ENCODE data around the gene MBNL1. TPM values are rescaled to one million over a fixed set of nuclear protein-coding genes. Genes with fewer than 3 reads are reported as not detected.

The MBNL1 gene
- total and polyA plus RNA-seq, 4 donors = 17.1 to 110 (median 62.3) TPM

GRCh38 chr3:152448091-152448490, 179.4 kb downstream of the MBNL1 start:
- Histone ChIP-seq H3K27me3 (ENCODE audit: control insufficient read depth in 4 of 4, insufficient read depth in 4 of 4, low read length in 3 of 4) (no peaks in the 10 kb centered on the region), H3K27ac (ENCODE audit: low read depth in 1 of 2, low read length in 2 of 2) (no peak overlapping the region), H3K4me1 (ENCODE audit: control insufficient read depth in 4 of 4, insufficient read depth in 4 of 4, low read length in 3 of 4) (peaks cover 0 to 11% (median 2%) of the 10 kb centered on the region in 4 donors), H3K9ac (ENCODE audit: low read depth in 1 of 2, low read length in 2 of 2) (no peak overlapping the region), H3K4me3 (ENCODE audit: low read depth in 1 of 3, low read length in 3 of 3) (no peak overlapping the region), H3K9me3 (ENCODE audit: control insufficient read depth in 4 of 4, low read length in 3 of 4) (no peaks in the 10 kb centered on the region), H3K36me3 (ENCODE audit: control insufficient read depth in 4 of 4, insufficient read depth in 3 of 4, low read depth in 1 of 4, low read length in 3 of 4) (peaks cover 1 to 15% (median 11%) of the 10 kb centered on the region in 4 donors)
- 48% methylated on average over 1 of the region's 1 CpG for WGBS
- TF ChIP-seq REST (IDR thresholded peaks at IDR 0.05) = no peak
- TF ChIP-seq ATF3 (IDR thresholded peaks at IDR 0.05) = no peak
- no peak for TF ChIP-seq NR2F2 (IDR thresholded peaks at IDR 0.05)
- TF ChIP-seq ZBTB33 (IDR thresholded peaks at IDR 0.05) = no peak
- DNase-seq (ENCODE audit: low spot score) = no peak

GRCh38 chr3:152452318-152452717, 183.6 kb downstream of the MBNL1 start:
- Histone ChIP-seq H3K27ac (ENCODE audit: low read depth in 1 of 2, low read length in 2 of 2) (no peak overlapping the region), H3K4me3 (ENCODE audit: low read depth in 1 of 3, low read length in 3 of 3) (no peak overlapping the region), H3K27me3 (ENCODE audit: control insufficient read depth in 4 of 4, insufficient read depth in 4 of 4, low read length in 3 of 4) (no peaks in the 10 kb centered on the region), H3K4me1 (ENCODE audit: control insufficient read depth in 4 of 4, insufficient read depth in 4 of 4, low read length in 3 of 4) (peaks cover 0 to 3% (median 0%) of the 10 kb centered on the region in 4 donors), H3K9ac (ENCODE audit: low read depth in 1 of 2, low read length in 2 of 2) (no peak overlapping the region), H3K9me3 (ENCODE audit: control insufficient read depth in 4 of 4, low read length in 3 of 4) (no peaks in the 10 kb centered on the region), H3K36me3 (ENCODE audit: control insufficient read depth in 4 of 4, insufficient read depth in 3 of 4, low read depth in 1 of 4, low read length in 3 of 4) (peaks cover 0 to 19% (median 11%) of the 10 kb centered on the region in 4 donors)
- WGBS = 98% methylated on average over 1 of the region's 1 CpG
- no peak for DNase-seq (ENCODE audit: low spot score)
- no peak for TF ChIP-seq ATF3 (IDR thresholded peaks at IDR 0.05)
- TF ChIP-seq GABPA (IDR thresholded peaks at IDR 0.05 in 1 of 2, conservative IDR thresholded peaks at IDR 0.05 in 1 of 2) = no peak
- TF ChIP-seq CTCF (IDR thresholded peaks at IDR 0.05; ENCODE audit: low read depth, low read length, missing input control) = no peak
- no peak for TF ChIP-seq FOXA2 (IDR thresholded peaks at IDR 0.05)
- TF ChIP-seq HNF4G (IDR thresholded peaks at IDR 0.05) = no peak
- TF ChIP-seq YY1 (IDR thresholded peaks at IDR 0.05) = no peak
- no peak for TF ChIP-seq HNF4A (conservative IDR thresholded peaks at IDR 0.05)
- TF ChIP-seq REST (IDR thresholded peaks at IDR 0.05) = no peak
- no peak for TF ChIP-seq SP1 (IDR thresholded peaks at IDR 0.05)
- no peak for TF ChIP-seq RXRA (IDR thresholded peaks at IDR 0.05)
- no peak for TF ChIP-seq JUND (IDR thresholded peaks at IDR 0.05)
- no peak for TF ChIP-seq FOXA1 (IDR thresholded peaks at IDR 0.05)
- TF ChIP-seq EGR1 (IDR thresholded peaks at IDR 0.05; ENCODE audit: low read depth in 2 of 2) = no peak
- TF ChIP-seq MAX (IDR thresholded peaks at IDR 0.05) = no peak
- TF ChIP-seq TAF1 (conservative IDR thresholded peaks at IDR 0.05) = no peak
- TF ChIP-seq RAD21 (IDR thresholded peaks at IDR 0.05) = no peak
- no peak for TF ChIP-seq NR2F2 (IDR thresholded peaks at IDR 0.05)
- TF ChIP-seq ZBTB33 (IDR thresholded peaks at IDR 0.05) = no peak

Data from liver (tissue), 9 donors.